Measurements from ENCODE around the gene ACBD4. TPM values are rescaled to one million over a fixed set of nuclear protein-coding genes. Genes with fewer than 3 reads are reported as not detected.

The ACBD4 gene
- total RNA-seq, 1 donor from 2014 or later = 11.5 TPM

GRCh38 chr17:45114117-45114932 lies 21.2 kb upstream of the ACBD4 start:
- Mint-ChIP-seq H3K4me3 (no peak overlapping the region), H3K4me1 (ENCODE audit: unreplicated experiment) (peaks cover 8% of the 10 kb centered on the region), H3K27me3 (no peaks in the 10 kb centered on the region), H3K36me3 (no peaks in the 10 kb centered on the region), H3K27ac (no peak overlapping the region), H3K9me3 (no peaks in the 10 kb centered on the region)
- no peak for TF ChIP-seq CTCF (conservative IDR thresholded peaks at IDR 0.05)
- no peak for DNase-seq (ENCODE audit: extremely low spot score, unreplicated experiment)

GRCh38 chr17:45115015-45115625 lies 20.4 kb upstream of the ACBD4 start:
- no peak for DNase-seq (ENCODE audit: extremely low spot score, unreplicated experiment)
- peaks cover 8% of the 10 kb centered on the region for H3K4me1 Mint-ChIP-seq (ENCODE audit: unreplicated experiment)
- no peaks in the 10 kb centered on the region for H3K27me3 Mint-ChIP-seq
- no peaks in the 10 kb centered on the region for H3K36me3 Mint-ChIP-seq
- no peak for TF ChIP-seq CTCF (conservative IDR thresholded peaks at IDR 0.05)
- H3K4me3 Mint-ChIP-seq = no peak overlapping the region
- H3K27ac Mint-ChIP-seq = no peak overlapping the region
- no peaks in the 10 kb centered on the region for H3K9me3 Mint-ChIP-seq

GRCh38 chr17:45115871-45116270 lies 19.6 kb upstream of the ACBD4 start:
- H3K27ac Mint-ChIP-seq = no peak overlapping the region
- H3K9me3 Mint-ChIP-seq = no peaks in the 10 kb centered on the region
- DNase-seq (ENCODE audit: extremely low spot score, unreplicated experiment) = no peak
- peaks cover 8% of the 10 kb centered on the region for H3K4me1 Mint-ChIP-seq (ENCODE audit: unreplicated experiment)
- H3K27me3 Mint-ChIP-seq = no peaks in the 10 kb centered on the region
- H3K36me3 Mint-ChIP-seq = no peaks in the 10 kb centered on the region
- no peak for TF ChIP-seq CTCF (conservative IDR thresholded peaks at IDR 0.05)
- no peak overlapping the region for H3K4me3 Mint-ChIP-seq

GRCh38 chr17:45116434-45117016 lies 19.0 kb upstream of the ACBD4 start:
- no peaks in the 10 kb centered on the region for H3K27me3 Mint-ChIP-seq
- no peak overlapping the region for H3K27ac Mint-ChIP-seq
- H3K9me3 Mint-ChIP-seq = no peaks in the 10 kb centered on the region
- no peak overlapping the region for H3K4me3 Mint-ChIP-seq
- no peaks in the 10 kb centered on the region for H3K36me3 Mint-ChIP-seq
- DNase-seq (ENCODE audit: extremely low spot score, unreplicated experiment) = no peak
- TF ChIP-seq CTCF (conservative IDR thresholded peaks at IDR 0.05) = no peak
- peaks cover 8% of the 10 kb centered on the region for H3K4me1 Mint-ChIP-seq (ENCODE audit: unreplicated experiment)

- H3K36me3 Mint-ChIP-seq = no peaks in the 10 kb centered on the region
- no peak overlapping the region for H3K27ac Mint-ChIP-seq
- H3K4me1 Mint-ChIP-seq (ENCODE audit: unreplicated experiment) = peaks cover 8% of the 10 kb centered on the region
- H3K9me3 Mint-ChIP-seq = no peaks in the 10 kb centered on the region
- TF ChIP-seq CTCF (conservative IDR thresholded peaks at IDR 0.05) = no peak
- no peak for DNase-seq (ENCODE audit: extremely low spot score, unreplicated experiment)
- no peaks in the 10 kb centered on the region for H3K27me3 Mint-ChIP-seq
- H3K4me3 Mint-ChIP-seq = no peak overlapping the region
These were observed 18.2 kb upstream of the ACBD4 start for GRCh38 chr17:45117334-45117733.

Data from type B pancreatic cell (in vitro differentiated cells).